Osteoblast (primary cell): ENCODE results near the gene NADK. TPM values are rescaled to one million over a fixed set of nuclear protein-coding genes. Genes with fewer than 3 reads are reported as not detected.

Experiments used
- DNase-seq: peaks from one replicate; pipeline ENCODE4 v3.0.0; 2011; ENCODE audit warnings: low spot score, mixed read lengths; ENCODE audit not compliant: insufficient read length; ENCODE audit errors: missing footprints
- H2AFZ ChIP-seq: 2 replicates; pipeline ENCODE4 v1.6.0; 2011; ENCODE audit warnings: mild to moderate bottlenecking, low read length
- H3K27ac ChIP-seq: 2 replicates; pipeline ENCODE4 v1.5.1; 2011; ENCODE audit warnings: mild to moderate bottlenecking, low read depth, low read length, moderate library complexity
- H3K27me3 ChIP-seq: 2 replicates; pipeline ENCODE4 v1.6.0; 2012; ENCODE audit warnings: mild to moderate bottlenecking, control low read depth, inconsistent platforms, low read length, moderate library complexity; ENCODE audit not compliant: insufficient read depth
- H3K36me3 ChIP-seq: 2 replicates; pipeline ENCODE4 v1.5.1; 2011; ENCODE audit warnings: mild to moderate bottlenecking, low read length, control low read depth, moderate library complexity; ENCODE audit not compliant: insufficient read depth
- H3K4me1 ChIP-seq: 2 replicates; pipeline ENCODE4 v1.5.1; 2011; ENCODE audit warnings: mild to moderate bottlenecking, low read length, control low read depth, moderate library complexity; ENCODE audit not compliant: insufficient read depth
- H3K4me2 ChIP-seq: 2 replicates; pipeline ENCODE4 v1.6.0; 2011; ENCODE audit warnings: mild to moderate bottlenecking, low read length; ENCODE audit not compliant: insufficient read depth
- H3K4me3 ChIP-seq: fragments of 200-600 bp; sonication (generic); 3 replicates; pipeline ENCODE4 v1.5.1; 2012; ENCODE audit warnings: mild to moderate bottlenecking, low read length, inconsistent platforms; ENCODE audit not compliant: insufficient read depth
- H3K79me2 ChIP-seq: 2 replicates; pipeline ENCODE4 v1.6.0; 2012; ENCODE audit warnings: mild to moderate bottlenecking, low read length, control low read depth, inconsistent platforms; ENCODE audit not compliant: insufficient read depth
- H3K9me3 ChIP-seq: 2 replicates; pipeline ENCODE4 v1.5.1; 2011; ENCODE audit warnings: low read depth, low read length, control low read depth
- H4K20me1 ChIP-seq: 2 replicates; pipeline ENCODE4 v1.6.0; 2012; ENCODE audit warnings: mild to moderate bottlenecking, low read length, control low read depth; ENCODE audit not compliant: insufficient read depth
- total RNA-seq: library from RNA; depleted of rRNA; stranded (reverse); fragments of >200 nt; gene quantifications from 2 replicates; pipeline ENCODE4 v1.2.3, GENCODE V29; 2012
- TF ChIP-seq, protein P1 (sequence below): IDR thresholded peaks from 2 replicates; pipeline ENCODE4 v1.5.1; 2011; ENCODE audit warnings: mild to moderate bottlenecking, low read depth, low read length, moderate library complexity; ENCODE audit errors: extremely low read depth

Gene NADK
- total RNA-seq, 1 donor, result 45.6 TPM

DNA sequence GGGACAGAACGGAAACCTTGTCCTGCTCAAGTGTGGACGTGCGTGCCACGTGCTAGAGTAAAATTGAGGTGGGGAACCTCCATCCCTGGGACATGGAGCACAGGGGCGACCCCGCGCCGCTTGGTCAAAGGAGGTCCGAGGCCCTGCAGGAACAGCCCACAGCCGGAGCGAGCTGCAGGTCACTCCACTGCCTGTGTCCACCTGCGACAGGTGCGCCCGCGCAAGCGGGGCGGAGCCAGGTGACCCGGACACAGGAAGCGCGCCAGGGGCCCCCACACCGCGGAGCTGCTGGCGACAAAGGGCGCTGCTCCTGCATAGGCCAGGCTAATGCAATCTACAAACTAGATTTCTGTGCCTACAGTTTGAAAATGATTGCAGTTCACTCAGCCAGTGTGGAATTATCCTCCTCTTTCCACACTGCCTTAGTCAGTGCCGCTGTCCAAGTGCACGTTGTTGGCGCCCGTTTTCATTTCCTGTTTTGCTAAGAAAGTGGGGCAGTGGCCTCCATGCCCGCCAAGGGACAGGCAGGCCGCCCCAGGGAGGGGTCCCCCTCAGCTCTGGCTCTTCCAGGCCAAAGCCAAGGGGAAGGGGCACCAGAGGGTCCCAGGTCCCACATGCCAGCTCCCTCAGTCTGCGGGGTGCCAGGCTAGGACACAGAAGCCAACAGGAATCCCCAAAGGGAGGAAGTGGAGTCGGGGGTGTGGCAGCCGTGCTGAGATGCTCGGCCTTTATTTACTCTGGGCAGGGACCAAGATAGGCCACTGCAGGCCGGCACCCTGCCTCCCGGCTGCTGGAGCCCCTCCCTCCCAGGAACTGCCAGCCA lies 4.3 kb upstream of the NADK start:
- peak overlapping the region; percentile 80 for H3K4me2 ChIP-seq
- H3K4me3 ChIP-seq, result peak overlapping the region; percentile 50
- no peaks in the 10 kb centered on the region for H3K27me3 ChIP-seq
- TF ChIP-seq, protein P1, sequence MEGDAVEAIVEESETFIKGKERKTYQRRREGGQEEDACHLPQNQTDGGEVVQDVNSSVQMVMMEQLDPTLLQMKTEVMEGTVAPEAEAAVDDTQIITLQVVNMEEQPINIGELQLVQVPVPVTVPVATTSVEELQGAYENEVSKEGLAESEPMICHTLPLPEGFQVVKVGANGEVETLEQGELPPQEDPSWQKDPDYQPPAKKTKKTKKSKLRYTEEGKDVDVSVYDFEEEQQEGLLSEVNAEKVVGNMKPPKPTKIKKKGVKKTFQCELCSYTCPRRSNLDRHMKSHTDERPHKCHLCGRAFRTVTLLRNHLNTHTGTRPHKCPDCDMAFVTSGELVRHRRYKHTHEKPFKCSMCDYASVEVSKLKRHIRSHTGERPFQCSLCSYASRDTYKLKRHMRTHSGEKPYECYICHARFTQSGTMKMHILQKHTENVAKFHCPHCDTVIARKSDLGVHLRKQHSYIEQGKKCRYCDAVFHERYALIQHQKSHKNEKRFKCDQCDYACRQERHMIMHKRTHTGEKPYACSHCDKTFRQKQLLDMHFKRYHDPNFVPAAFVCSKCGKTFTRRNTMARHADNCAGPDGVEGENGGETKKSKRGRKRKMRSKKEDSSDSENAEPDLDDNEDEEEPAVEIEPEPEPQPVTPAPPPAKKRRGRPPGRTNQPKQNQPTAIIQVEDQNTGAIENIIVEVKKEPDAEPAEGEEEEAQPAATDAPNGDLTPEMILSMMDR, result no peak
- peak; percentile 96 for DNase-seq
- peaks cover 40% of the 10 kb centered on the region for H4K20me1 ChIP-seq
- H3K27ac ChIP-seq, result peak overlapping the region; percentile 65
- no peaks in the 10 kb centered on the region for H3K9me3 ChIP-seq
- peaks cover 21% of the 10 kb centered on the region for H3K79me2 ChIP-seq
- H3K4me1 ChIP-seq, result peaks cover 40% of the 10 kb centered on the region
- H3K36me3 ChIP-seq, result peaks cover 29% of the 10 kb centered on the region
- no peak overlapping the region for H2AFZ ChIP-seq

DNA sequence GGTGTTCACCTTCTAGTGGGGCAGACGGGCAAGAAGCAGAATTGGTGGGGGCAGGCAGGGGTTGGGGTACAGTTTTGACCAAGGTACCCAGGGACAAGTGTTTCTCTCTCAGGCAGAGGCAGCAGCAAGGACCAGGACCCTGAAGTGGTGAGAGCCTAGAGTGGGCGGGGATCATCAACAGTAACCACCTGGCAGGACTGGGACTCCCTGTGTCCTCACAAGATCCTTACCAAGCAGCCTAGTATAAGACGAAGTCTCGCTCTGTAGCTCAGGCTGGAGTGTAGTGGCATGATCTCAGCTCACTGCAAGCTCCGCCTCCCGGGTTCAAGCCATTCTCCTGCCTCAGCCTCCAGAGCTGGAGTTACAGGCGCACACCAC lies 3.2 kb upstream of the NADK start:
- DNase-seq, result no peak
- Histone ChIP-seq H2AFZ (no peak overlapping the region), H3K4me1 (peaks cover 47% of the 10 kb centered on the region), H3K4me2 (no peak overlapping the region), H3K4me3 (no peak overlapping the region), H3K36me3 (peaks cover 18% of the 10 kb centered on the region), H3K9me3 (no peaks in the 10 kb centered on the region), H3K27ac (peak overlapping the region; percentile 65), H4K20me1 (peaks cover 38% of the 10 kb centered on the region), H3K27me3 (no peaks in the 10 kb centered on the region), H3K79me2 (peaks cover 21% of the 10 kb centered on the region)
- TF ChIP-seq, protein P1, result no peak

DNA sequence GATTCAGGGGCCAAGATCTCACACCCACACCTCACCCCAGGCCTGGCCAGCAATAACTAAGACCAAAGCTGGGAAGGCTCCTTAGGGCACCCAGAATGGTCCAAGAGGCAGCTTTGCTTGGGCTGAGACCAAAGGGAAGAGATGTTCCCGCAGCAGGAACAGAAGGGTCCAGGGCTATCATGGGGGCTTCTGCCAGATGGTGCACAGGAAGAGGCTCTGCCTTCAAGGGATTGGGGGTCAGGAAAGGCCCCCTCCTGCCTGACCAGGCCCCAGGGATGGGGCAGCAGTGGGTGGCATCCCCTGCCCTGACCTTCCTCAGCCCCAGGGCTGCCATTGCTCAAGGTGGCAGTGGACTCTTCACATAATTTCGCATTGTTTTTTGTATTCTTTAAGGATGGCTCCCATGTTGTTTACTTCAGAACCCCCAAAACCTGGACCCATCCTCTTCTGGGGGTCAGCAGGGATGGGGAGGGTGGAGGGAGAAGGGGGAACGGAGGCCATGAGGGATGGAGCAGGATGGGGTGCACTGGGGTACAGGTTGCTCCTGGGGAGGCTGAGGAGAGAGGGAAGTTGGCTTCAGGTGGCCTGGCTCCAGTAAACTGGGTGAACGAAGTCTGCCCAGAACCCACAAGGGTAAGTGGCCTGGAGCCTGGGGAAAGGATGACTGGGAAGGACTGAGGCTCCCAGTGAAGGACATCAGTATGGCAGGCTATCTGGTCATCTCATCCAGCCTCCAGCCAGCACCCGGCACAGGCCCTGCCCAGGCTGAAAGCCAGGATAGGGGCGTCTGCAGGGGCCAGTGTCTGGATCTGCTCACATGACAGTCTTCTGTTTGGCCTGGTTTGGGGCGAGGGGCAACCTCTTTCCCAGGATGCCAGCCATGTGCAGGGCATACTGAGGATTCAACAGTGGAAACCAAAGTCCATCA lies 2.6 kb upstream of the NADK start:
- H2AFZ ChIP-seq, result no peak overlapping the region
- peak overlapping the region; percentile 65 for H3K27ac ChIP-seq
- no peaks in the 10 kb centered on the region for H3K27me3 ChIP-seq
- peak; percentile 80 for DNase-seq
- peaks cover 52% of the 10 kb centered on the region for H3K4me1 ChIP-seq
- H4K20me1 ChIP-seq, result peaks cover 35% of the 10 kb centered on the region
- peak overlapping the region; percentile 44 for H3K4me2 ChIP-seq
- peaks cover 12% of the 10 kb centered on the region for H3K36me3 ChIP-seq
- no peaks in the 10 kb centered on the region for H3K9me3 ChIP-seq
- no peak overlapping the region for H3K4me3 ChIP-seq
- TF ChIP-seq, protein P1, result no peak
- H3K79me2 ChIP-seq, result peaks cover 23% of the 10 kb centered on the region
